Skin epidermis (tissue), 12 donors: ENCODE data around the gene NEUROD1.
"Not testable (repeated sequence)": the region's sequence is repeated elsewhere in the genome, so short reads cannot be mapped to it uniquely, and the experiment has no call there.

Source experiments
- H3K27ac ChIP-seq, 21 experiments: fragments of 200-600 bp; sonication (generic) in 11 of 21; one replicate each; pipeline ENCODE4 v1.5.0; 2020; ENCODE audit warnings: mild to moderate bottlenecking in 3 of 21, inconsistent platforms in 2 of 21, moderate library complexity in 2 of 21
- H3K4me3 ChIP-seq, 7 experiments: fragments of 200-600 bp; sonication (generic) in 2 of 7; one replicate each; pipeline ENCODE4 v1.5.0; 2020; ENCODE audit warnings: inconsistent platforms in 2 of 7, mild to moderate bottlenecking in 2 of 7, moderate library complexity in 1 of 7

NEUROD1 gene

DNA sequence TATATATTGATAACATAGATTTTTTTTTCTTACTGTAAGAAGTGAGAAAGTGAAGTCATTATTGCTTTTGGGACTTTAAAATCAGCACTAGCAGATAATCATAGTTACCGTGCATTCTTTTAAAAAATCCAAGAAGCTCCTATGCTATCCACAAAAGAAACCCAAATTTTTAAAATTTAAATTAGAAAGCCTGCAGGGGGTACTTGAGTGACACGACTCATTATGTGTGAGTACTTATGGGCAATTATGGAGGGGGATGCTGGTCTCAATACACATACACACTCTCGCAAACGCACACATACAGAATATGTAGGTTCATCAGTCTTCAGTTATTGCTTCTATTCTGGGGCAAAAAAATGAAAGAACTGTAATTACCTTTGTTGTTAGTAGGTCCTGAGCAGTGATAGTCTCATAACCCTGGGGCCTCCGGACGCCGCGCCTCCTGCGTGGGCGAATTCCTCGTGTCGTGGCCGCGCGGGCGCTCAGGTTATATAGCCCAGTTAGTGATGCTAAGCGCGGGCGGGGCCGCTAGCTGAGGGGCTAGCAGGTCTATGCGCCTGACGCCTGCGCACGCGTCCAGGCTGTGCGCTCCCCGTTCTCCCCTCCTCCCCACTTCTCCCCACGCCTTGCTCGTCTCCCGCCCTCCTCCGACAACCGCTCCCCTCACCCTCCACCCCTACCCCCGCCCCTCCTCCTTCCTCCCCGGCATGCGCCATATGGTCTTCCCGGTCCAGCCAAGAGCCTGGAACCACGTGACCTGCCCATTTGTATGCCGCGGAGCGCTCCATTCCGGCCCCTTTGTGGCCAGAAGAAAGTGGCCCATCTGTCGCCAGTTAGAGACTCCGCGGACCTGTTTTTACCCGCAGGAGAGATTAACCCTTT lies at the start of gene NEUROD1:
Gene NEUROD1 (minus strand): TSS at position 463 of the 882 bp plus-strand sequence. CDS start 1,657 bp downstream, outside the sequence.
- no peak within 1 kb of the TSS for H3K27ac ChIP-seq
- no peak within 1 kb of the TSS for H3K4me3 ChIP-seq

DNA sequence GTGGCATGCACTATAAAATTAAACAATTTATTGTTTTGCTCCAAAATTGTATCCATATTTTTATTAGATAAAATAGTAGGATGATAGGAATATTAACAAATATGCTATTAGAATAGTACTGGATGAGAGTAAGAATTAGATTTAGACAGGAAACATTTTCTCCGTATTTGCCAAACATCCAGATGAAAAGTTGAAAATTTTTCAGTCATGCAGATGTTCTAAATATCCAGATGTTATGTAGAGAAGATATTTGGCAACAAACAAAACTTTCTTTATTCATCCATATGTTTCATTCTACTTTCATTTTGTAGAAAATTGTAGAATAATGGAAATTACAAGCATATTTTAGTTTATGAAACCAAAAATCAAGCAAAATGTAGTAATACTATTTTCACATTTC lies 45.2 kb upstream of the NEUROD1 start:
- Histone ChIP-seq H3K27ac (no peak overlapping the region), H3K4me3 (no peak overlapping the region)

DNA sequence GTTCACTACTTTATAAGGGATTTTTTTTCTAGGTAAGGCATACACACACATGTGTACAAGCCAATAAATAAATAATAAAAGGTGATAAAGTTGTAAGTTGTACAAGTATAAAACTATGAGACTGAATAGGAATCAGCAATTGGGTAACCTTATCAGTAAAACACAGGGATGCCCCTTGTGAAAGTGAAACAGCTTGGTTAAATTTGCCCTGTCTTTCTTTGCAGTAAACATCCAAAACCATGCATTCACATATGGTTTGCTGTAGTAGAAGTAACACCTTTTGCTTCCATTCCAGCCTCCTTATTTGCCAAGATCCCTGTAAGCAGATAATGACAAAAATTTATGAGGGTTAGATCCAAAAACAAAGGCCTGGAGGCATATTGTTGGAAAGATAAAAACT lies 44.3 kb upstream of the NEUROD1 start:
- Histone ChIP-seq H3K27ac (no peak overlapping the region), H3K4me3 (no peak overlapping the region)

DNA sequence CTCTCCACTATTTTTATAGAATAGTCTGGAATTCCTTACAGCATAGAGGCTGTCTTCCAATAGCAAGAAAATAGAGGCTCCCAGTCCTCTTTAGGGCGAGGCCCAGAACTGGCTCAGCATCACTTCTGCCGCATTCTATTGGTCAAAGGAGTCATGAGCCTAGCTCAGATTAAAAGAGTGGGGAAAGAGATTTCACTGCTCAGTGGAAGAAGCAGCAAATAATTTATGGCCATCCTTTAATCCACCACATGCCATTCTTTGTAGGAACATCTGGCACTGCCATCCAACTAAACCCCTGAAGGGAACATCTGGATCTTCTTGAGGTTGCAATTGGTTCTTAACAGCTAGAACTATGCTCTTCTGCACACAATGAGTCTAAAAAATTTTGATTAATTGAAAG lies 43.4 kb upstream of the NEUROD1 start:
- H3K27ac ChIP-seq = no peak overlapping the region

DNA sequence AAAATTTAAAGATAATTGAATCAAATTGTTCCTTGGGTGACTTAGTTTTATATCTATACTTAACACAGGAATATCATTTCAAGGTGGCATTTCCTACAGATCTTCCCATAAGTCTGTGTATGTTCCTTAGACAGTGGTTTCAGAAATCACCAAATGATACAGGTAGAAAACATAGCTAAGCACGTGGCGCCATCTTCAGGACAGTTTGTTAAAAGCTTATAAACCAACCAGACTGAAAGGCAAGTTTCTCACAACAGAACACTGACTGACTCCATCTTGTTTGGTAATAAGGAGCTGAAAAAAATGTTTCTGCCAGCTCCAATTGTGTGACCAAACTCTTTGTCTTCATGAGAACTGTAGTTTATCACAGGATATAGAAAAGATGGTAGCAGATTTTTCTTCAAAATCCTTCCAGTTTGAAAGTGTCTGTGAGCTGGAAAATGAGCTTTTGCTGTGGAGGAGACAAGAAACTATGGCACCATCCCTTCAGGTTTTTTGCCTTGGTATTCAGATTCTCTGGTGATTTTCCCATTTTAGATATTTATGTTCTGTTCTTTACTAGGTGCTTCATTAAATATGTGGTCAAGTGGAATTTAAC lies 34.8 kb upstream of the NEUROD1 start:
- Histone ChIP-seq H3K4me3 (no peak overlapping the region), H3K27ac (no peak overlapping the region)

More for the DNA sequence above, 43.4 kb upstream of the NEUROD1 start:
- H3K4me3 ChIP-seq = no peak overlapping the region

DNA sequence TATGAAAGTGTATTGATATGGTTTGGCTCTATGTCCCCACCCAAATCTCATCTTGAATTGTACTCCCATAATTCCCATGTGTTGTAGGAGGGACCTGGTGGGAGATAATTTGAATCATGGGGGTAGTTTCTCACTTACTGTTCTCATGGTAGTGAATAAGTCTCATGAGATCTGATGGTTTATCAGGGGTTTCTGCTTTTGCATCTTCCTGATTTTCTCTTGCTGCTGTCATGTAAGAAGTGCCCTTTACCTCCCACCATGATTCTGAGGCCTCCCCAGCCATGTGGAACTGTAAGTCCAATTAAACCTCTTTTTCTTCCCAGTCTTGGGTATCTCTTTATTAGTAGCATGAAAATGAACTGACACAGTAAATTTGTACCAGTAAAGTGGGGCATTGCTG lies 30.7 kb upstream of the NEUROD1 start:
- not testable (repeated sequence) for H3K27ac ChIP-seq

DNA sequence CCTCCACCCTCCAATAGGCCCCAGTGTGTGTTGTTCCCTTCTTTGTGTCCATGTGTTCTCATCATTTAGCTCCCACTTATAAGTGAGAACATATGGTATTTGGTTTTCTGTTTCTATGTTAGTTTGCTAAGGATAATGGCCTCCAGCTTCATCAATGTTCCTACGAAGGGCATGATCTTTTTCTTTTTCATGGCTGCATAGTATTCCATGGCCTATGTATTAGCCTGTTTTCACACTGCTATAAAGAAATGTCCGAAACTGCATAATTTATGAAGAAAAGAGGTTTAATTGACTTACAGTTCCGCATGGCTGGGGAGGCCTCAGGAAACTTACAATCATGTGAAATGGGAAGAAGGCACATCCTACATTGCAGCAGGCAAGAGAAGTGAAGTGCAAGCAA lies 22.2 kb upstream of the NEUROD1 start:
- H3K27ac ChIP-seq, H3K4me3 ChIP-seq: not testable (repeated sequence)

More for the DNA sequence above, 30.7 kb upstream of the NEUROD1 start:
- H3K4me3 ChIP-seq = not testable (repeated sequence)

DNA sequence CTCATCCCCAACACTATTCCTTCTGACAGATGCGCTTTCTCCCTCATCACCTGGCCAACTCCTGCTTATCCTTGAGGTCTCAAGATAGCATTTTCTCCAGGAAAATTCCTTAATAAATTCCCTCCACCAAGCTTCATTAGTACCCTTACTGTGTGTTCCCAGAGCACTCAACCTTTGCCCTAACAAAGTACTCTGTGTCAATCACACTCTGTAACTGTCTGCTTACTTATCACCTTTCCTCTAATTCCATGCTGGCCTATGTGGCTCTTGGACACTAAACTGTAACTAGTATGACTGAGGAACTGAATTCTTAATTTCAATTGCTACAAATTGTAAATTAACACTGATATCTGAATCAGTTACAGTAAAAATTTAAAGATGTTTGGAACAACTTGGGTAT lies 17.9 kb upstream of the NEUROD1 start:
- H3K4me3 ChIP-seq = no peak overlapping the region
- no peak overlapping the region for H3K27ac ChIP-seq

DNA sequence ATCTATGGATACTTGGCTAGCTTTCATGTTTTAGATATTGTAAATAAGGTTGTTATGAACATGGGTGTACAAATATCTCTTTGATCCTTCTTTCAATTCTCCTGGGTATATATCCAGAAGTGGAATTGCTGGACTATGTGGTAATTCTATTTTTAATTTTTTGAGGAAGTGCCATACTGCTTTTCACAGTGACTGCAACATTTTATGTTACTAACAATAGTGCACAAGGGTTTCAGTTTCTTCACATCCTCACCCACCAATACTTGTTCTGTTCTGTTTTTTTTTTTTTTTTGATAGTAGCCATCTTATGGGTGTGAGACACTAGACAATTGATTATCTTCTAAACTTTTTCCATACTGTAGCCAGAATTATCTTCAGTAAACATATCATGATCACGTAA lies 17.3 kb upstream of the NEUROD1 start:
- H3K27ac ChIP-seq = no peak overlapping the region

DNA sequence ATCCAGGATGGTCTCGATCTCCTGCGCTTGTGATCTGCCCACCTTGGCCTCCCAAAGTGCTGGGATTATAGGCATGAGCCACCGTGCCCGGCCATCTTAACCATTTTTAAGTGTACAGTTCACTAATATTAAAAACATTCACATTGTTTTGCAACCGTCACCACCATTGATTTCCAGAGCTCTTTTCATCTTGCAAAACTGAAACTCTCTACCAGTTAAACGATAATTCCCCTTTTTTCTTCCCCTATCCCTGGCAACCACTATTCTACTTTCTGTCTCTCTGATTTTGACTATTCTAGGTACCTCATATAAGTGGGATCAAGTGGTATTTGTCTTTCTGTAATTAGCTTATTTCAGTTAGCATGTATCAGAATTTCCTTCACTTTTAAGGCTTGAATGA lies 16.8 kb upstream of the NEUROD1 start:
- H3K4me3 ChIP-seq = no peak overlapping the region

More for the DNA sequence above, 17.3 kb upstream of the NEUROD1 start:
- H3K4me3 ChIP-seq = no peak overlapping the region

DNA sequence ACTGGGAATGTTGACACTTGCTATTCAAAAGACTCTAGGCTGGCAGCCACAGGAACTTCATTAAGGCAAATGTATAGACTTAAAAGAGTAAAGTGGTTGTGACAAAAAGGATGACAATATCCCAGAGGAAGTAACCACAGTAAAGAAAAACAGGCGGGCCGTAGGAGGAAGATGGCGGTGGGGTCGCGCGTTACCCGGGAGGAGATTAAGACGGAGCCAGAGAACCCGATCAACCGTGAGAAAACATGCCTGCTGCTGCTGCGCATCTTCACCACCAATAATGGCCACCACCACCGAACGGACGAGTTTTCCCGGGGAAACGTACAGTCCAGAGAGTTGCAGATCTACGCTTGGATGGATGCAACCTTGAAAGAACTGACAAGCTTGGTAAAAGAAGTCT lies 14.0 kb upstream of the NEUROD1 start:
- H3K4me3 ChIP-seq = no peak overlapping the region
- H3K27ac ChIP-seq = no peak overlapping the region

More for the DNA sequence above, 16.8 kb upstream of the NEUROD1 start:
- H3K27ac ChIP-seq = no peak overlapping the region

DNA sequence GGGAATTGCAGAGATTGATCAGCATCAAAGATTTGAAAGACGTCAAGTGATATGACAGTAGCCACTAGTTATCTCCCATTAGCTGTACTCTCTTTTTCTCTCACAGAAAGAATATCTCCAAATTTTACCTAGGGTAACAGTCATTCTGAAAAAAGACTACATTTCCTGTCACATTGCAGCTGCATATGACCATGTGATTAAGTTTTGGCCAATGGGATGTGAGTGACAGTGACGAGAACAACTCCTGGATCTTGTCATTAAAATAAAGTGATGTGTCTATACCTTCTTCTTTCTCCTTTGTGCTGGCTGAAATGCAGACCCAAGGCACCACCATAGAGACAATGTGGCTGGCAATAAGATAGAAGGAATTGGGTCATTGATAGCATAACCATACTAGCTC lies 10.5 kb upstream of the NEUROD1 start:
- H3K4me3 ChIP-seq = no peak overlapping the region
- no peak overlapping the region for H3K27ac ChIP-seq

DNA sequence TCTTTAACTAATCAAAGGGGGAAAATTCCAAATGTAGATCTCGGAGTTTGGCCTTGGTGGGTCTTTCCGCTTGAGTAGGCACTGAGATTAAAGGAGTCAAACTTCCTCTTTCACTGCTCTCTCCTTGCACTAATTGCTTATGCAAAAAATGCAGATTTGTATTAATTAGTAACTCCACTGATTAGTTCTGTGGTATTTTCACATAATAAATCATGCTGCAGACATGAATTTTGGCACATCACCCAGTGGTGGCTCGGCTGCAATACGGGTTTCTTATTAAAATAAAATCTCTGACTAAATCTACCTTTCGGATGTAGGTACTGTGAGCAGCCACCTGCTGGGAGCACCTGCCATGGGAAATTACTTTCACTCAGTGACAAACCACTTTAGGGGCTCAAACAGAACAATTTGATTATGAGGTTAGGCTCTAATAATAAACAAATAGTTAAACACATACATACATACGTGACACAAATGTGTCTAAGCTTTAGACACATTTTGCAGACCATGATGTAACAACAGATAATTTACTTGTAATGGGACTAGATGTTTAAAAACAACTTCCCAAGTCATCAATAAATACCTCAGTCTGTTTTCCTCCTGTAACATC lies 6.4 kb upstream of the NEUROD1 start:
- no peak overlapping the region for H3K4me3 ChIP-seq
- no peak overlapping the region for H3K27ac ChIP-seq

DNA sequence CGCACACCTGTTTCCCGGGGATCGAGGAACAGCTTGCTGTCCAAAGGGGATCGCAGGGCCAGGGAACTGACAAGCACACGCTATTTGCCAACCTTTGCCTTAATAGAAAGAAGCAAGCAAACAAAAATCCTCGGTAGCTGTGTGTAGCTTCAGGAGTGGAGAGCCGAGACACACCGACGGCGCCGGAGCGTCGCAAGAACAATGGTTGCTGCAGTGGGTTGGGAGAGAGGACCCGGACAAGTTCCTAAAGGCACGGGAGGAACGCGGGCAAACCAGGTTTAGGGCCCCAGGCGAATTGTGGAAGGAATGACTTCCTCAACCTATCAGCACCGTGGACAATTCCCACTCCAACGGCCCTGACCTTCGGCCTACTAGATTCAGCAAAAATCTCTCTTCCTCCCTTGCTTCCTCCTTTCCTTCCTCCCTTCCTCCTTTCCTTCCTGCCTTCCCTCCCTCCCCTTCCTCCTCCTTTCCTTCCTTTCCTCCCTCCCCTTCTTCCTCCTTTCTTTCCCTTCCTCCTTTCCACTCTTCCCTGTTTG lies 4.9 kb upstream of the NEUROD1 start:
- Histone ChIP-seq H3K27ac (no peak overlapping the region), H3K4me3 (no peak overlapping the region)

DNA sequence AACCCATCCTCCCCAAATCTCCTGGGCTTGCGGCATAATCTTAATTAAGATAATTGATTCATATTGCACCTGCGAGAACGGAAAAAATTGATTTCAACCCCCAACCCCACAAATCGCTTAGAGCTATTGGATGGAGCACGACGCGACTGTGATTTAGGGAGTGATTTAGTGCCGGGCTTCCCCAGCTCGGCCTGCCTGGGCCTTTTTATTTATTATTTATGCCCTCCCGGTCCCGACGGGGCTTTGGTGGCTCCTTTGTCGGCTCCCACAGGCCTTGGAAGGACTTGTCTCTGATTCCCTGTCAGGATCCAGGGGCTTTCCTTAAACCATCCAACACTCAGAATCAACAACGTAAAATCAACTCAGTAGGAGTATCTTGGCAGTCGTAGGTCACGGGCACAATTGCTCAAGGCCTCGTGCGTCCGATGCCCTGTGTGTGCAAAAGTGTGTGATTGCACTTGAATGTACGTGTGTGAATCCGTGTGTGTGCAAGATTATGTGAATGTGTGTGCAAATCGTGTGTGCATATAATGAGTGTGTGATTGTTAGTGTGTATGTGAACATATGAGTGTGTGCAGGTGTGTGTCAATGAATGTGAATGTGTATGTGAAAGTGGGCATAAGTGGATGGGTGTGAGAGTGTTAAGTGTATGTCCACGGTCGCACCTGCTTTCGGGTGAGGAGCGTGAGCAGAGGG lies 4.3 kb upstream of the NEUROD1 start:
- Histone ChIP-seq H3K27ac (no peak overlapping the region), H3K4me3 (no peak overlapping the region)

DNA sequence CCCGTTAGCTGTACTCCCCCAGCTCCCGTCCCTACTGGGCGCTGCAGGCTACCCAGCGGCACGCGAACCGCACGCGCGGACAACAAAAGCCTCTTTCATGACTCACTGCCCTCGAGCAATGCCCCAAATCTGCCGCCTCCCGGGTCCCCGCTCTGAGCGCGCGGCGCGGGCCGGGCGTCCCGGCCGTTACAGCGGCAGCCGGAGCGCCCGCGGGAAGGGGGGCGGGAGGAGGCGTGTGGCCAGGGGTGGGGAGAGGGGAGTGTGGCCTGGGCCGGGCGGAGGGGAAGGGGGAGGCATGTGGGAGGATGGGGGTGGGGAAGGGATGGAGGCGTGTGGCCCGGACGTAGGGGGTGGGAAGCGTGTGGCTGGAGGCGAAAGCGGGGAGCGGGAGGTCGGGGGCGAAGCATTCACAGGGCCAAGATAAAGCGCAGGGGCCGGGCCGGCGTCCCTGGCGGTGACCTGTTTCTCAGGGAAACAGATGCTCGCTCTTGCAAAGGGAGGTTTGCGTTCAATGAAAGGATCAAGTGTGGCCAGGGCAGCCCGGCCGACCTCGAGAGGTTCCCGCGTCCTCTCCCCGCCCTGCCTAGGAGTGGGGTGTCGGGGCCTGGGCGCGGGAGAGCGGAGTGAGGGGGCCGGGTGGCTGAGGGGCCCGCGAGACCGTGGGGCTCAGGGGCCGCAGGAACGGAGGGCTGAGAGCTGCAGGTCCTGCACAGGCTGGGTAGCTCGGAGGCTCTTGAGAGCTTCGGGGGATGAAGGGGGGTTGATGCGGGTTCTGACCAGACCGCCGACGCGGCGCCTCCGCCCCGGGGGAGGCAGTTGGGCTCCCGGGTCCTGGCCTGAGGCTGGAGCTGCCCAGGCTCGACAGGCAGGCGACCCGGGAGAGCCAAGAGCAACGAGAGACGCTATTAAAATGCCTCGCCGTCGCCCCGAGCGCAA lies 3.5 kb upstream of the NEUROD1 start:
- no peak overlapping the region for H3K27ac ChIP-seq
- no peak overlapping the region for H3K4me3 ChIP-seq

DNA sequence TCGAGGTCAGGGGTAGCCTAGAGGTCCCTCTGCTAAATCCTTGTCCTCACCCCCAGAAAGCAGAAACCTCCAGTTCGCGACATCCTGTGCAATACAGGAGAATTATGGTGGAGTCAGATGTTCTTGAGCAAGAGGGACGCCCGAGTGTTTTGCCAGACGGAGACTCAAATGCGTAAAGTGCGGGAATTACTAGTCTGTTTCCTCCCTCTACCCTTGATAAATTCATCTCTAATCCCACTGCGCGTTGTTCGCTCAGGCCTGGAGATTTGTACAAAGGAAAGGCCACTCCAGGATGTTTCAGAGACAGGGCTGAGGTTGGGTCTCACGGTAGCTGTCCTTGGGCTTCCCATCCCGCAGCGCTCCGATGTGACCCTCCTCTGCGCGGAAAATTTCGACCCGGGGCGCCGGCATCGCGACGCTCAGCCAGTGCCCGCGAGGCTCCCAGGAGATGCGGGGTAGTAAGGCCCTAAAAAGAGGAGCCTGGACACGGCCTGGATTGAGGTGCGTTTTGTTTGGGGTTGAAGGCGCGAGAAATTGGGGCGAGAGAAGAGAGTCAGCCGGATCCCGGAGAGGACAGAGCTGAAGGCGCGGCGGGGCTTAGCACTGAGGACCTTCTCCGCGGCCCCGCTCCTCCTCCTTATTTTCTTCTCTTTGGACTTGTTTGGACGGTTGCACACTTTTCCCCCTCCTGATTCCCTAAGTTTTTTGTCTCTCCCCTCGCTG lies 2.6 kb upstream of the NEUROD1 start:
- Histone ChIP-seq H3K27ac (no peak overlapping the region), H3K4me3 (no peak overlapping the region)

DNA sequence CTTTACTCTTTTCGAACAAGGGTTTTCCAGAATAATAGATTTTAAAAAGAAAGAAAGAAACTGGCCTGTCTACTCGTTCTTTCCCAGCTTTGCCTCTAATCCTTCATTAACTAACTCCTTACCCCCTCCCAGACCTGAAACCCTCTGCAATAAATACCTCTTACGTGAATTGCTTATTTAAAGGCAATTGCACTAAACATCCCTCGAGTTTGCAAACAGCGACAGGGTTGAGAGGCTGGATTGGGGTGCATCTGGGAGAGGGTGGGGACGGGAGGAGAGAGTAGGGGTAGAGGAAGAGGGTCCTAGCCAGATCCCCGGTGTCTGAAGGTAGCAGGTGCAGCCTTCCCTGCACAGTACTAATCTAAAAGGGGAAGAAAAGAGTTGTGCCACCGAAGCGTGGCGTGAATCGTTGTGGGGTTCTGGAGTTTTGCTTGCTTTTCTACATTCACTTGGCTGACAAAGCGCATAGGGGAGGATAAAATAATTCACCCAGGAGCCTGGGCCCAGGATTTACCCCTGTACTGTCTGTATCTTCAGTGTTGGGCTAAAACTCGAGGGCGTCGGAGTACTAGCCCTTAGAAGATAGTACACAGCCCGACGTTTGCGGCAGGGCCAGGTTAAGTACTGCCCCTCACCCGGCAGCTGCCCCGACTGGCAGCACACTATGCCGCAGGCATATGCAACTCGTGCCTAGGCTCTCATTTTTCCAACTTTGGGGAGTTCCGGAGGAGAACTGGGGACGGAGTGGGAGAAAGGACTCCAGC lies 1.9 kb upstream of the NEUROD1 start:
- H3K27ac ChIP-seq = no peak overlapping the region
- no peak overlapping the region for H3K4me3 ChIP-seq
